Spleen (tissue), 11 donors: ENCODE measurements around the gene SLC46A3. TPM values are rescaled to one million over a fixed set of nuclear protein-coding genes. Genes with fewer than 3 reads are reported as not detected.

Experiments used
- DNase-seq: peaks from one replicate; pipeline ENCODE4 v3.0.0-alpha.2; 2020
- H3K27ac ChIP-seq, 8 donors: fragments of 200-600 bp; sonication (generic) in 7 of 8; 1 replicate in 4 of 8; 2 replicates in 4 of 8; pipeline versions ENCODE4 v1.5.0 to v1.8.0; 2016 to 2021; ENCODE audit warnings: inconsistent platforms in 4 of 8, mild to moderate bottlenecking in 4 of 8, moderate library complexity in 1 of 8
- H3K27me3 ChIP-seq, 7 donors: fragments of 200-600 bp; sonication (generic) in 6 of 7; replicated peaks in 1 of 7; 1 replicate in 4 of 7; 2 replicates in 3 of 7; pipeline versions ENCODE4 v1.5.0 to v1.8.0; 2016 to 2021; ENCODE audit warnings: inconsistent platforms in 3 of 7, mild to moderate bottlenecking in 1 of 7
- H3K36me3 ChIP-seq, 6 donors: fragments of 200-600 bp; sonication (generic) in 5 of 6; 1 replicate in 4 of 6; 2 replicates in 2 of 6; pipeline versions ENCODE4 v1.5.0 to v1.8.0; 2016 to 2021; ENCODE audit warnings: inconsistent platforms in 2 of 6
- H3K4me1 ChIP-seq, 6 donors: fragments of 200-600 bp; sonication (generic) in 5 of 6; 1 replicate in 3 of 6; 2 replicates in 3 of 6; pipeline versions ENCODE4 v1.5.0 to v1.8.0; 2016 to 2021; ENCODE audit warnings: inconsistent platforms in 3 of 6
- H3K4me3 ChIP-seq, 8 donors: fragments of 200-600 bp; sonication (generic) in 7 of 8; 1 replicate in 4 of 8; 2 replicates in 4 of 8; pipeline versions ENCODE4 v1.5.0 to v1.8.0; 2016 to 2021; ENCODE audit warnings: inconsistent platforms in 4 of 8, mild to moderate bottlenecking in 4 of 8, moderate library complexity in 2 of 8
- H3K9me3 ChIP-seq, 8 donors: fragments of 200-600 bp; sonication (generic) in 7 of 8; 1 replicate in 4 of 8; 2 replicates in 4 of 8; pipeline versions ENCODE4 v1.5.0 to v1.8.0; 2016 to 2021; ENCODE audit warnings: inconsistent platforms in 4 of 8
- POLR2A ChIP-seq, 3 donors: fragments of 450-650 bp; IDR thresholded peaks; one replicate each; pipeline ENCODE4 v1.5.1; 2017; ENCODE audit warnings: antibody characterized with exemption in 3 of 3, mild to moderate bottlenecking in 1 of 3
- POLR2AphosphoS5 ChIP-seq, 3 donors: sonication (generic); formaldehyde crosslinking; IDR thresholded peaks; one replicate each; pipeline ENCODE4 v1.5.1; 2017; ENCODE audit warnings: antibody characterized with exemption in 3 of 3
- WGBS, 5 donors: extraction: QIAGEN DNeasy Blood & Tissue Kit in 3 of 5; methylation state at CpG; one replicate each; pipeline versions ENCODE4 v1.1.5 to v1.1.7; 2013 to 2018; 5-methylcytosine and 5-hydroxymethylcytosine counted together
- intact Hi-C: fragments of 100-400 bp; cut with DNase I; formaldehyde crosslinking; loops from one replicate; pipeline ENCODE4 v1.15.0; 2023; ENCODE audit warnings: low total_unique reads
- polyA plus RNA-seq, 3 donors: library from polyadenylated mRNA; stranded (reverse); fragments of 200-250 nt; gene quantifications; one replicate each; pipeline ENCODE4 v1.2.1, GENCODE V29; 2013
- small RNA-seq, 4 donors: library from RNA; depleted of rRNA; stranded (forward); fragments of <200 nt; gene quantifications; one replicate each; pipeline ENCODE3, GENCODE V24; 2016
- total RNA-seq, 7 donors: library from RNA; depleted of rRNA in 3 of 7; stranded (reverse); fragments of >200 nt in 3 of 7; fragmentation: NEBNext Ultra II Directional in 4 of 7; extraction: Animal tissue kit (Norgen Biotek cat#: 25700) in 4 of 7; gene quantifications; one replicate each; pipeline versions ENCODE4 v1.1.0 to v1.2.1, GENCODE V29; 2016 to 2021
- TF ChIP-seq, protein P1 (sequence below), 11 experiments: fragments of 200-600 bp in 7 of 11; fragments of 450-650 bp in 4 of 11; sonication (generic) in 4 of 11; IDR thresholded peaks in 8 of 11; conservative IDR thresholded peaks in 3 of 11; 1 replicate in 7 of 11; 2 replicates in 4 of 11; pipeline versions ENCODE4 v1.4.0 to v1.8.0; 2016 to 2021; ENCODE audit warnings: antibody characterized with exemption in 11 of 11, inconsistent platforms in 4 of 11, mild to moderate bottlenecking in 1 of 11
- donor health status: healthy with polysubstance abuse.
- donor health status: DM: no; HTN: no; CAD: no; lungs with moderate emphysema.
- donor health status: DM: no; HTN: no; CAD: no.
- donor health status: Bipolar disorder and iron deficiency.
- donor health status: healthy.
- donor health status: DM: no; HTN: no; CAD: no.
- donor health status: DM: yes; HTN: yes; CAD: no.

The SLC46A3 gene
- total and polyA plus RNA-seq, 10 donors = 10.0 to 41.0 (median 22.7) TPM

DNA sequence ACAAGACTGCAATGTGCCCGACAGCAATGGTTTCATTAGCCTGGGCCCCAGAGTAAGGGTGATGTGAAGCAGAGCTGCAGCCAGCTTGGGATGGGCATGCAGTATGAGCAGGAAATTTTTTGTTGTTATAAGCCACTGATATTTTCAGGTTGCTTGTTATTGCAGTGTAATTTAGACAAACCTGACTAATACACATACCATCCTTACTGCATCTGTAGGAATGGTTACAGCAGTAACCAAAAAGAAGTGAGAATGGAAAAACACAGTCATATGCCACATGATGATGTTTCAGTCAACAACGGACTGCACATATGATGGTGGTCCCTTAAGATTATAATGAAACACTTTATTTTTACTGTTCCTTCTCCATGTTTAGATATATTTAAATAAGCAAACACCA is 68.5 kb downstream of the SLC46A3 start:
- Histone ChIP-seq H3K9me3 (no peaks in the 10 kb centered on the region), H3K27me3 (no peaks in the 10 kb centered on the region), H3K4me3 (no peak overlapping the region), H3K36me3 (peaks cover 0 to 6% (median 0%) of the 10 kb centered on the region in 6 donors), H3K4me1 (peaks cover 0 to 23% (median 2%) of the 10 kb centered on the region in 6 donors), H3K27ac (no peak overlapping the region)
- intact Hi-C loops = no loop called here
- DNase-seq = no peak
- WGBS, 5 donors = 76 to 85% (median 77%) methylated on average over 2 of the region's 2 CpGs
- TF ChIP-seq POLR2A (IDR thresholded peaks at IDR 0.05) (no peak), POLR2AphosphoS5 (IDR thresholded peaks at IDR 0.05) (no peak)
- TF ChIP-seq, protein P1, sequence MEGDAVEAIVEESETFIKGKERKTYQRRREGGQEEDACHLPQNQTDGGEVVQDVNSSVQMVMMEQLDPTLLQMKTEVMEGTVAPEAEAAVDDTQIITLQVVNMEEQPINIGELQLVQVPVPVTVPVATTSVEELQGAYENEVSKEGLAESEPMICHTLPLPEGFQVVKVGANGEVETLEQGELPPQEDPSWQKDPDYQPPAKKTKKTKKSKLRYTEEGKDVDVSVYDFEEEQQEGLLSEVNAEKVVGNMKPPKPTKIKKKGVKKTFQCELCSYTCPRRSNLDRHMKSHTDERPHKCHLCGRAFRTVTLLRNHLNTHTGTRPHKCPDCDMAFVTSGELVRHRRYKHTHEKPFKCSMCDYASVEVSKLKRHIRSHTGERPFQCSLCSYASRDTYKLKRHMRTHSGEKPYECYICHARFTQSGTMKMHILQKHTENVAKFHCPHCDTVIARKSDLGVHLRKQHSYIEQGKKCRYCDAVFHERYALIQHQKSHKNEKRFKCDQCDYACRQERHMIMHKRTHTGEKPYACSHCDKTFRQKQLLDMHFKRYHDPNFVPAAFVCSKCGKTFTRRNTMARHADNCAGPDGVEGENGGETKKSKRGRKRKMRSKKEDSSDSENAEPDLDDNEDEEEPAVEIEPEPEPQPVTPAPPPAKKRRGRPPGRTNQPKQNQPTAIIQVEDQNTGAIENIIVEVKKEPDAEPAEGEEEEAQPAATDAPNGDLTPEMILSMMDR (IDR thresholded peaks at IDR 0.05 in 8 of 11, conservative IDR thresholded peaks at IDR 0.05 in 3 of 11) = no peak

Small RNA genes within 50 kb of the gene (small RNA-seq; reads per million reads assigned to genes)
- 0 reads per million in 4 donors for gene RNU6-53P

Other genes starting within 250 kb of the SLC46A3 start
- 10 to 100 TPM; 48.8 to 70.6 (median 61.1) TPM for gene FLT1, start 223.8 kb downstream of the SLC46A3 start, total RNA-seq
- gene FLT1, start 223.8 kb downstream of the SLC46A3 start, polyA plus RNA-seq = 1 to 10 TPM; 1.2 to 4.2 (median 3.5) TPM
- 10 to 100 TPM; 28.8 to 57.1 (median 53.1) TPM for gene POMP, start 59.8 kb downstream of the SLC46A3 start, total RNA-seq
- 10 to 100 TPM; 51.5 to 97.5 (median 80.0) TPM for gene POMP, start 59.8 kb downstream of the SLC46A3 start, polyA plus RNA-seq
- gene MTUS2, start 101.4 kb upstream of the SLC46A3 start, total RNA-seq = 1 to 10 TPM in 4 of 7 donors, under 1 TPM in 3; 0.26 to 3.2 (median 1.1) TPM
- under 1 TPM; 0.20 to 0.85 (median 0.22) TPM for gene MTUS2, start 101.4 kb upstream of the SLC46A3 start, polyA plus RNA-seq